ENCODE measurements around the gene ADCY6.

DNA sequence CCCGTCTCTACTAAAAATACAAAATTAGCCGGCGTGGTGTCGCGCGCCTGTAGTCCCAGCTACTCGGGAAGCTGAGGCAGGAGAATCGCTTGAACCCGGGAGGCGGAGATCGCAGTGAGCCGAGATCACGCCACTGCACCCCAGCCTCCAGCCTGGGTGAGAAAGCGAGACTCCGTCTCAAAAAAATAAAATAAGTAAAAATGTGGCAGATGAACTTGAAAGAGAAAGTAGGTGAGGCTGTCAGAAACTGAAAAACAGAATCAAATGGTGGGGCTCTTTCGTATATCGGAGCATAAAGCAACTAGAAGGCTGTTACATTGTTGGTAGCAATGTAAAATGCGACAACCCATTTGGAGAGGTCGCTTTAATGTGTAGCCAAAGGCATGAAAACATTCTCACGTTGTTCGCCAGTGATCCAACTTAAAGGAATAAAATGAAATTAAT lies 71.6 kb downstream of the ADCY6 start:
- no peak for TF ChIP-seq POLR2AphosphoS5 (IDR thresholded peaks at IDR 0.05; ENCODE audit: low read depth, low read length)
- TF ChIP-seq, protein P1, sequence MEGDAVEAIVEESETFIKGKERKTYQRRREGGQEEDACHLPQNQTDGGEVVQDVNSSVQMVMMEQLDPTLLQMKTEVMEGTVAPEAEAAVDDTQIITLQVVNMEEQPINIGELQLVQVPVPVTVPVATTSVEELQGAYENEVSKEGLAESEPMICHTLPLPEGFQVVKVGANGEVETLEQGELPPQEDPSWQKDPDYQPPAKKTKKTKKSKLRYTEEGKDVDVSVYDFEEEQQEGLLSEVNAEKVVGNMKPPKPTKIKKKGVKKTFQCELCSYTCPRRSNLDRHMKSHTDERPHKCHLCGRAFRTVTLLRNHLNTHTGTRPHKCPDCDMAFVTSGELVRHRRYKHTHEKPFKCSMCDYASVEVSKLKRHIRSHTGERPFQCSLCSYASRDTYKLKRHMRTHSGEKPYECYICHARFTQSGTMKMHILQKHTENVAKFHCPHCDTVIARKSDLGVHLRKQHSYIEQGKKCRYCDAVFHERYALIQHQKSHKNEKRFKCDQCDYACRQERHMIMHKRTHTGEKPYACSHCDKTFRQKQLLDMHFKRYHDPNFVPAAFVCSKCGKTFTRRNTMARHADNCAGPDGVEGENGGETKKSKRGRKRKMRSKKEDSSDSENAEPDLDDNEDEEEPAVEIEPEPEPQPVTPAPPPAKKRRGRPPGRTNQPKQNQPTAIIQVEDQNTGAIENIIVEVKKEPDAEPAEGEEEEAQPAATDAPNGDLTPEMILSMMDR (IDR thresholded peaks at IDR 0.05), result no peak
